ENCODE measurements around the gene CFAP298. TPM values are rescaled to one million over a fixed set of nuclear protein-coding genes. Genes with fewer than 3 reads are reported as not detected.

The CFAP298 gene
- total RNA-seq, 4 donors from 2014 or later = 17.3 to 28.0 (median 20.6) TPM

- Histone ChIP-seq H3K36me3 (peaks cover 0 to 82% (median 0%) of the 10 kb centered on the region in 3 donors), H3K27ac (no peak overlapping the region), H3K4me3 (no peak overlapping the region), H3K9me3 (no peaks in the 10 kb centered on the region), H3K27me3 (no peaks in the 10 kb centered on the region), H3K4me1 (no peaks in the 10 kb centered on the region)
- DNase-seq = no peak
- TF ChIP-seq POLR2A (IDR thresholded peaks at IDR 0.05) (no peak), CTCF (IDR thresholded peaks at IDR 0.05) (no peak)
Observed at GRCh38 chr21:32603131-32603530, 9.0 kb downstream of the CFAP298 start.

GRCh38 chr21:32602099-32602498, 10.1 kb downstream of the CFAP298 start:
- Histone ChIP-seq H3K27me3 (no peaks in the 10 kb centered on the region), H3K4me1 (no peaks in the 10 kb centered on the region), H3K36me3 (peaks cover 0 to 77% (median 0%) of the 10 kb centered on the region in 3 donors), H3K27ac (no peak overlapping the region), H3K4me3 (no peak overlapping the region), H3K9me3 (no peaks in the 10 kb centered on the region)
- TF ChIP-seq CTCF (IDR thresholded peaks at IDR 0.05) (no peak), POLR2A (IDR thresholded peaks at IDR 0.05) (no peak)
- no peak for DNase-seq

- H3K4me3 ChIP-seq = no peak overlapping the region
- no peaks in the 10 kb centered on the region for H3K4me1 ChIP-seq
- H3K9me3 ChIP-seq = no peaks in the 10 kb centered on the region
- peaks cover 0 to 52% (median 0%) of the 10 kb centered on the region in 3 donors for H3K36me3 ChIP-seq
- no peak for DNase-seq
- no peaks in the 10 kb centered on the region for H3K27me3 ChIP-seq
- no peak overlapping the region for H3K27ac ChIP-seq
- TF ChIP-seq POLR2A (IDR thresholded peaks at IDR 0.05) (no peak), CTCF (IDR thresholded peaks at IDR 0.05) (no peak)
Observed at GRCh38 chr21:32599526-32599925, 12.7 kb downstream of the CFAP298 start.

- no peak for DNase-seq
- Histone ChIP-seq H3K27ac (no peak overlapping the region), H3K9me3 (no peaks in the 10 kb centered on the region), H3K4me3 (no peak overlapping the region), H3K27me3 (no peaks in the 10 kb centered on the region), H3K36me3 (peaks cover 0 to 47% (median 0%) of the 10 kb centered on the region in 3 donors), H3K4me1 (no peaks in the 10 kb centered on the region)
- TF ChIP-seq POLR2A (IDR thresholded peaks at IDR 0.05) (no peak), CTCF (IDR thresholded peaks at IDR 0.05) (no peak)
Observed at GRCh38 chr21:32599091-32599490, 13.1 kb downstream of the CFAP298 start.

- no peak overlapping the region for H3K27ac ChIP-seq
- H3K4me1 ChIP-seq = no peaks in the 10 kb centered on the region
- no peak for TF ChIP-seq CTCF (IDR thresholded peaks at IDR 0.05)
- TF ChIP-seq POLR2A (IDR thresholded peaks at IDR 0.05) = no peak
- H3K27me3 ChIP-seq = no peaks in the 10 kb centered on the region
- peaks cover 0 to 28% (median 0%) of the 10 kb centered on the region in 3 donors for H3K36me3 ChIP-seq
- DNase-seq = no peak
- no peaks in the 10 kb centered on the region for H3K9me3 ChIP-seq
- no peak overlapping the region for H3K4me3 ChIP-seq
Observed at GRCh38 chr21:32597205-32597604, 15.0 kb downstream of the CFAP298 start.

GRCh38 chr21:32595431-32595830, 16.7 kb downstream of the CFAP298 start:
- Histone ChIP-seq H3K4me1 (no peaks in the 10 kb centered on the region), H3K27me3 (no peaks in the 10 kb centered on the region), H3K27ac (no peak overlapping the region), H3K36me3 (peaks cover 0 to 20% (median 0%) of the 10 kb centered on the region in 3 donors), H3K9me3 (no peaks in the 10 kb centered on the region), H3K4me3 (no peak overlapping the region)
- TF ChIP-seq POLR2A (IDR thresholded peaks at IDR 0.05) = no peak
- DNase-seq = no peak

Data from Peyer's patch (tissue), 4 donors.